IPS-18c (cell line): ENCODE measurements around the gene JCAD.

Experiments used
- H3K4me3 ChIP-seq: 2 replicates; pipeline ENCODE4 v1.7.0; 2013; ENCODE audit warnings: low read depth, mild to moderate bottlenecking, low read length, moderate library complexity; ENCODE audit not compliant: insufficient read depth
- H3K9me3 ChIP-seq: one replicate; pipeline ENCODE4 v1.6.1; 2013; ENCODE audit warnings: mild to moderate bottlenecking, low read length, moderate library complexity; ENCODE audit not compliant: control insufficient read depth, insufficient read depth

Gene JCAD

GRCh38 chr10:30052062-30052461 is 7.3 kb downstream of the JCAD start:
- Histone ChIP-seq H3K9me3 (no peaks in the 10 kb centered on the region), H3K4me3 (no peak overlapping the region)

- Histone ChIP-seq H3K4me3 (no peak overlapping the region), H3K9me3 (no peaks in the 10 kb centered on the region)
These were observed 8.2 kb downstream of the JCAD start for GRCh38 chr10:30051220-30051619.

GRCh38 chr10:30050411-30050810 is 9.0 kb downstream of the JCAD start:
- no peaks in the 10 kb centered on the region for H3K9me3 ChIP-seq
- no peak overlapping the region for H3K4me3 ChIP-seq

GRCh38 chr10:30048768-30049517 is 10.4 kb downstream of the JCAD start:
- Histone ChIP-seq H3K4me3 (no peak overlapping the region), H3K9me3 (no peaks in the 10 kb centered on the region)

DNA sequence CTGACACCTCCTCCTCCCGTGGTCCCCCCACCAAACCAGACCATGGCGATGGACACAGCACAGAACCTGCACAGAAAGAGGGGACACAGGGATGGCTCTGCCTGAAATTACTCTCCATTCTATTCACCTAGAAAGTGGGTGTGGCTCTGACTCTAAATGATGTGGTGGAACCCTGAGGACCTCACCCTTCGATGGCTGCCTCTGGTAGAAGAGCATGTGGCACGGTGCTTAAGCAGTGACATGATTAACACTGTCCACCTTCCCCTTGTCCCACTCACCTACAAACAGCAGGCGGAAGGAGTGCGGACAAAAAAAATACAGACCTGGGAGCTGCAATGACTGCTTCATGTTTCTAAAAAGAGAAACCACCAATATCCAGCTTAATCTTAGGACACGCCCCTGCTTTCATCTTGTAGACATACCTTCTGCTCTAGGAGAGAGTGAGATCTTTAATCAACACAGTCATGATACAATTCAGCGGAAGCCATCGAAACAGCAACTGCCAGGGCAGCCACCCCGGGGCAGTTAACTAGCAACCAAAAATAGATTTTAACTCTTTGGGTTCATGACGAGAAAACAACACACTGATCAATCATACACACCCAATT is 11.4 kb downstream of the JCAD start:
- H3K4me3 ChIP-seq, result no peak overlapping the region

DNA sequence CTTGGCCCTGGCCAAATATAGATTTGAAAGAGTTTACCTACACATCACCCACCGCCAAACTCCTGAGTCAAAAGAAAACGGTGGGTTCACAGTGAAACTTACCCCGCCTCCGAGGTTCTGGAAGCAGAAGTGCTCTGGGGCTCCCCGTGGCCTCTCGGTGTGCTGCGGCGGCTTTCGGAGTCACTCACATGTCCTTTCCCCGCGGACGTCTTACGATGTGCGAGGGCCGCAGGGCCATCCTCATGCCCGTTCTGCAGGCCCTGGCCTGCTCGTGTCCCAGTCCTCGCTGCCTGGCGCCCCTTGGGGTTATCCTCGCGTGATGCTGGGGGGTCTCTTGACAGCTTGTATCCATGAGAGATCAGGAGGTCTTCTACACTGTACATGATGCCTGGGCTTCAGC is 12.0 kb downstream of the JCAD start:
- Histone ChIP-seq H3K4me3 (no peak overlapping the region), H3K9me3 (no peaks in the 10 kb centered on the region)

More for the DNA sequence above, 11.4 kb downstream of the JCAD start:
- H3K9me3 ChIP-seq, result no peaks in the 10 kb centered on the region

DNA sequence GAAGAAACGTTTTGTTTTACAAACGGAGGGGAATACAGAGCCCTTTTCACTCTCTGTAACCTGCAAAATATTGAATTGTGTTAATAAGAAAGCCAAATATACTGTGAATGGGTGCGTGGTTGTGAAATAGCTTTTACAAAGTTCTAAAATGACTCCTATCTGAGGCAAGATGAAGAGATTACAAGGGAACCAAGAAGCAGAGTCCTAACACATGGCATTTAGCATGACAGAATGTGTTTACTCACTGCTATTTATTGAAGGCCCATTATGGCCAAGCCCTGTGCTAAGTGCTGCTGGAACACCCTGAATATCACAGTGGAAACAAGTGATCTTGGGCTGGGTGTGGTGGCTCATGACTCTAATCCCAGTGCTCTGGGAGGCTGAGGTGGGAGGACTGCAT is 12.9 kb downstream of the JCAD start:
- Histone ChIP-seq H3K9me3 (no peaks in the 10 kb centered on the region), H3K4me3 (no peak overlapping the region)

DNA sequence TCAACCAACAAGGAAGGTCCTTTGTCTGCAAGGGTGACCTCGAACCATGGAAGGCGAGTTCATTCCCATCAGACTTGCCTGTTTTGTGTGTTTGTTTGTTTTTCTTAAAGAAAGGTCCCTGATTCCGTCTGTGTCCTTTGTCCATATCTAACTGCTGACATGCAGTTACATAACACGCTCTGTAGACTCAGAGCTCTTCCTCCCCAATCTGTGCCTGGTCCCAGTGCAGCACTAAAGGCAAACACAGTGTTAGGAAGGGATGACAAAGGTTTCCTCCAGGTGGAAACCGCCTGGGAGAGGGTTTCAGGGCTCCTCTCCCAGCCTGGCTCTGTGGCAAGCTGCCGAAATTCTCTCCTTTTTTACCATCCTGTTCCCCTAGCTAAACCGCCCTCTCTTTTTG is 13.4 kb downstream of the JCAD start:
- no peaks in the 10 kb centered on the region for H3K9me3 ChIP-seq
- no peak overlapping the region for H3K4me3 ChIP-seq

- no peaks in the 10 kb centered on the region for H3K9me3 ChIP-seq
- no peak overlapping the region for H3K4me3 ChIP-seq
These were observed 15.7 kb downstream of the JCAD start for GRCh38 chr10:30043476-30044270.

DNA sequence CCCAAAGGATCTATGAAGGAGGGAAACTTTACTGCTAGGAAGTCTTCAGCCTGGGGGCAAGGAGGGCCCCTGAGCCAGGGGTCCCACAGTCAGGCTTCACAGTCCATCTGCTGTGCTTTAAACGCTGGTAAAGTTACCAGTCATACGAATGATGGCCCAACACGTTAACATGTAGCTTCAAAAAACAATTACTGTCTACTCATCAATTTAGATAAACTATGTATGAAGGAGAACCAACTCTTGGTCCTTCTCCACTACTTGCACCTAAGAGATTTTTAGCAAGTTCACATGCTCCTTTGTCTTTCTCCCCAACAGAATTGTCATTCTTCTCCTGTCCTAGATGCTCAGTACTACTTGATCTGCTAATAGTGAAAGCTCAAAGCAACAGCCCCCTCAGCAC is 16.6 kb downstream of the JCAD start:
- H3K9me3 ChIP-seq, result no peaks in the 10 kb centered on the region
- no peak overlapping the region for H3K4me3 ChIP-seq

DNA sequence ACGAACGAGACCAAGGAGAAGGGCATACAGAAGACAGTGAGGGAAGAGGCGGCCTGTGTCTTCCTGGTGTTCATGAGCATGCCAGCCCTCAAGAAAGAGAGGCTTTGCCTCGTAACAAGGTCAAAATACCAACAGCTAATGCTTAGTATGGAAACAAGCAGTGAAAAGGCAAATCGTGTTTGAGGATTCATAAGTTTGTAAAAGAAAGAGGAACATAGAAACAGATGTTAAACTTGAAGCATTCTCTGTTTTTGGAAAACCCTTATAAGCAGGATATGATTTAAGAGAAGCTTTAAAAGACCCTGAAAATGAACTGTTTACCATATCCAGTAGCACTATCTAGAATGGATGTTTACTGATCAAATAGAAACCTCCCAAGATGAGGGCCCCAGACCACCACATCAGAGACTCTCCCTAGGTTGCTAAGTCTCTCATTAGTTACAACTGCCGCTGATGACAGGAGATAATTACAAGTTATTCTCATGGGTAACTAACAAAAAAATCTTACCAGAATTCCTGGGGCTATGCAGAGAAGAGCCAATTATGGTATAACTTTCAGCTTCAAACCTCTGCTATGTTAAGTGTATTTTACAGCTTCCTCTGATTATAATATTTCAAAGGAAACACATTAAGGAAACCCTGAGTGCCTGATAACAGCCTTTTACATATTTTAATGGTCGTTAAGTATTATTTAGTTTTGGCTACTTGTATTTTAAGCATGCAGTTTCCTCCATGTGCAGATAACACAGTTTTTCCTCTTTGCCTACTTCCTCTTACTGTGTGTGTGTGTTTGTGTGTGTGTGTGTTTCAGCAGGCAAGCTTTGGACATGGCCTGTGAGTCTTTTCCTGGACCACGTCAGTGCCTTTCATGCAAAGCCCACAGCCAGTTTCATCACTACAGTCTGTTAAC is 17.9 kb downstream of the JCAD start:
- Histone ChIP-seq H3K9me3 (no peaks in the 10 kb centered on the region), H3K4me3 (no peak overlapping the region)

DNA sequence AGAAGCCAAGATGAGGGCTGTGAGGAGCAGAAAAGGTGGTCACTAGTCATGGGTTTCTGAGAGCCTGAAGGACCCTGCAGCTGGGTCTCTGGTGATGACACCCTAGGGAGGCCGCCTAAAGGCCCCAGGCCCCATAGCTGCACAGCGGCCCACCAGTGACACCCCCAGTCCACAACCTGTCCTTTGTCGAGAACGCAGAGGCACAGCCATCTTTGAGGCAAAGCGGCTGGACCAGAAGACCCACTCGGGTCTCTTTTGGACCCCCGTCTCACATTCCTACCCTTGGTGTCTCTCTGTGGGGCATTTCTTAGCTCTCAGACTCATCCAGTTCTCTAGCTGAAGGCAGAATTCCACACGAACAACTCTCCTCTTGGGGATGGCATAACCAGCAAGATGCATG is 18.8 kb downstream of the JCAD start:
- H3K9me3 ChIP-seq, result no peaks in the 10 kb centered on the region
- H3K4me3 ChIP-seq, result no peak overlapping the region

- no peaks in the 10 kb centered on the region for H3K9me3 ChIP-seq
- H3K4me3 ChIP-seq, result no peak overlapping the region
These were observed 19.4 kb downstream of the JCAD start for GRCh38 chr10:30039988-30040387.

DNA sequence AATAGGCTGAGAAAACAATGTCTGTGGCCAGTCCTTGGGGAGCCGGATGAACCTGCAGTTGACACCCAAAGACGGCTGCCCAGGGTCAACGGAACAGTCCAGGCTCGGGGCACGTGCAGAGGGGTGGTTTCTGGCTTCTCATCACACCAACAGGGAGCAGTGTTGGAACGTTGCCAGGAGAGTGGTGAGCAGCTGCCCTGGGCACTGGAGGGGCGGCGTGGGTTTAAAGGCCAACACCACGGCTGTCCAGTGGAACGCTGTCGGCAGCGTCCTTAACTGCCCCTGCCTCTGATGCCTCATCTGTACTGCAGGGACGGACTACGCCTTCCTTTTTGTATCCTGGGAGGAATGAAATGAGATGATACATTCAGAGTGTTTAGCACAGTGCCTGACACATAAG is 19.8 kb downstream of the JCAD start:
- Histone ChIP-seq H3K9me3 (no peaks in the 10 kb centered on the region), H3K4me3 (no peak overlapping the region)

GRCh38 chr10:30038781-30039536 is 20.4 kb downstream of the JCAD start:
- no peak overlapping the region for H3K4me3 ChIP-seq
- H3K9me3 ChIP-seq, result no peaks in the 10 kb centered on the region

DNA sequence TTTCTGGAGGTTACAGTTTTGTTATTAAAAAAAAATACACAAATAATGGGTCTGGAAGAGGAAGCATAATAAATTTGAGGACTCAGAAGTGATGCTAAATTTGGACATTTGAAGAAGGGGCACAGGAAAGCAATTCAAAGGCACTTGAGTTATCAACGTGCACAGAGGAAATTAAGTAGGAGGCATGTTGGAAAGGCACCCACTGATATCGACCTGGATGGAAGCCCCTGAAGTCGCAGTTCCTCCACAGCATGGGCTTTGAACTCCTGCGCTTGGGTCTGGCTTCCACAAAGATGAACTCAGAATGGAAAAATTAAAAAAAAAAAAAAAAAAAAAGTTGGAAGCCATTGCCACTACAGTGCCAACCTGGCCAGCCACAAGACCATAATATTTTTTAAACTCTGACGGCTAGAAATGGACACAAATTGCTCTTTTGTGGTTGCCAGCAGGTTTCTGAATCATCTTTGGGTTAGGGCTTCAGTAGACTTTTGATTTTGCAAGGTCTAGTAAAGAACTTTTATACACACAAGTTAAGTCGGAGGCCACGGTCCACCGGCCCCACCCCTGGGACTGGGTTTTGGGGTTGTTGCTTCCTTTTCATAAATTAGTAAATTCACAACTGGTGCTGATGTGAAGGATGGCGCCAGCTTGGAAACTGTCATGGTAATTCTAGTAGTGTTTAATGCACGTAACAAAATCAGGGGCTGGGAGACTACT is 21.6 kb downstream of the JCAD start:
- H3K9me3 ChIP-seq, result no peaks in the 10 kb centered on the region
- H3K4me3 ChIP-seq, result no peak overlapping the region
